Measurements from ENCODE around the gene CENPA. TPM values are rescaled to one million over a fixed set of nuclear protein-coding genes. Genes with fewer than 3 reads are reported as not detected.
A peak's percentile ranks its signal among the peaks of the same experiment; 100 is the strongest.

CENPA gene
- total and polyA plus RNA-seq, 2 of the 13 experiments (the other 11 are each of a cell fraction or from before 2014, with no cell fraction given) = 28.5 to 38.5 TPM

DNA sequence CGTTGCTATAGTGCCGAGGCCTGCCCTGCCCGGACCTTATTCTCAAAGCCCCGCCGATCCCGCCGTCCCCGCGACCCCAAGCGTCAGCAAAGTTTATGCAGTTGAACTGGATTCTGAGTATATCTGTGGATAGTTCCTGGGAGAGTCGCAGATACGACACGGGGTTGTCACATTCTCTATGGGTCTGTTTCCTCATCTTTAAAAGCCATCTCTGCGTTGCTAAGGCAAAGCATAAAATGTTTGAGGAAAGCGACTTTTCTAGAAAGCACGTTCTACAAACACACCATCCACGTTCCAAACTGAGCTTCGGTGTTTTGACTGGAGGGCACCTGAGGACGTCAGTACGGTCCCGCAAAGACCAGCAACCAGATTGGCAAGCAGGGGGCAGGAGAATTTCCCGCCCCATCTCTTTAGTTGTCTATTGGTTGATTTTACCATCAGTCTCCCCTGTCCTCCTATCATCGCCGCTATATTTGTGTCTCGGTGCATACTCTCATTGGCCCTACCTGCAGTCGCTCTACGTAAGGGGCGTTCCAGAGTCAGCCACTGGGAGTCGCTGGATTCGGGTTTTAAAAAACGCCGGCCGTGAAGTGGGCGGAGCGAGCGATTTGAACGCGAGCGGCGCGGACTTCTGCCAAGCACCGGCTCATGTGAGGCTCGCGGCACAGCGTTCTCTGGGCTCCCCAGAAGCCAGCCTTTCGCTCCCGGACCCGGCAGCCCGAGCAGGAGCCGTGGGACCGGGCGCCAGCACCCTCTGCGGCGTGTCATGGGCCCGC, at the start of gene CENPA (continued):
- TF ChIP-seq ZKSCAN5 (CRISPR knock-in tag; IDR thresholded peaks at IDR 0.05) (no peak), XRCC5 (optimal IDR thresholded peaks at IDR 0.05; ENCODE audit: low read length) (peak; percentile 89), ZNF296 (CRISPR knock-in tag; conservative IDR thresholded peaks at IDR 0.05) (peak; percentile 68; the same call in 1 of the 2 replicates), GABPB1 (CRISPR knock-in tag; IDR thresholded peaks at IDR 0.05) (peak; percentile 68), FOXM1 (CRISPR knock-in tag; IDR thresholded peaks at IDR 0.05) (peak; percentile 99), TSC22D2 (CRISPR knock-in tag; IDR thresholded peaks at IDR 0.05; ENCODE audit: borderline replicate concordance) (peak; percentile 98; the same call in 1 of the 2 replicates), NAIF1 (CRISPR knock-in tag; IDR thresholded peaks at IDR 0.05; ENCODE audit: borderline replicate concordance) (peak; percentile 97), MTA1 (CRISPR knock-in tag; IDR thresholded peaks at IDR 0.05; ENCODE audit: borderline replicate concordance) (no peak), ZFP62 (CRISPR knock-in tag; IDR thresholded peaks at IDR 0.05) (no peak), ZNF746 (CRISPR knock-in tag; IDR thresholded peaks at IDR 0.05) (peak; percentile 88), HDAC2 (CRISPR knock-in tag; IDR thresholded peaks at IDR 0.05) (peak; percentile 92), ZZZ3 (CRISPR knock-in tag; IDR thresholded peaks at IDR 0.05; ENCODE audit: borderline replicate concordance) (peak; percentile 71; the same call in 1 of the 2 replicates), EHMT2 (IDR thresholded peaks at IDR 0.05; ENCODE audit: borderline replicate concordance, low read depth, low read length) (no peak; the same call in 1 of the 2 replicates), SMC3 (IDR thresholded peaks at IDR 0.05; ENCODE audit: low read length) (no peak)
- TF ChIP-seq, protein P1, sequence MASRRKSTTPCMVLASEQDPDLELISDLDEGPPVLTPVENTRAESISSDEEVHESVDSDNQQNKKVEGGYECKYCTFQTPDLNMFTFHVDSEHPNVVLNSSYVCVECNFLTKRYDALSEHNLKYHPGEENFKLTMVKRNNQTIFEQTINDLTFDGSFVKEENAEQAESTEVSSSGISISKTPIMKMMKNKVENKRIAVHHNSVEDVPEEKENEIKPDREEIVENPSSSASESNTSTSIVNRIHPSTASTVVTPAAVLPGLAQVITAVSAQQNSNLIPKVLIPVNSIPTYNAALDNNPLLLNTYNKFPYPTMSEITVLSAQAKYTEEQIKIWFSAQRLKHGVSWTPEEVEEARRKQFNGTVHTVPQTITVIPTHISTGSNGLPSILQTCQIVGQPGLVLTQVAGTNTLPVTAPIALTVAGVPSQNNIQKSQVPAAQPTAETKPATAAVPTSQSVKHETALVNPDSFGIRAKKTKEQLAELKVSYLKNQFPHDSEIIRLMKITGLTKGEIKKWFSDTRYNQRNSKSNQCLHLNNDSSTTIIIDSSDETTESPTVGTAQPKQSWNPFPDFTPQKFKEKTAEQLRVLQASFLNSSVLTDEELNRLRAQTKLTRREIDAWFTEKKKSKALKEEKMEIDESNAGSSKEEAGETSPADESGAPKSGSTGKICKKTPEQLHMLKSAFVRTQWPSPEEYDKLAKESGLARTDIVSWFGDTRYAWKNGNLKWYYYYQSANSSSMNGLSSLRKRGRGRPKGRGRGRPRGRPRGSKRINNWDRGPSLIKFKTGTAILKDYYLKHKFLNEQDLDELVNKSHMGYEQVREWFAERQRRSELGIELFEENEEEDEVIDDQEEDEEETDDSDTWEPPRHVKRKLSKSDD (CRISPR knock-in tag; IDR thresholded peaks at IDR 0.05; ENCODE audit: low read depth) = peak; percentile 93
- TF ChIP-seq, protein P2, sequence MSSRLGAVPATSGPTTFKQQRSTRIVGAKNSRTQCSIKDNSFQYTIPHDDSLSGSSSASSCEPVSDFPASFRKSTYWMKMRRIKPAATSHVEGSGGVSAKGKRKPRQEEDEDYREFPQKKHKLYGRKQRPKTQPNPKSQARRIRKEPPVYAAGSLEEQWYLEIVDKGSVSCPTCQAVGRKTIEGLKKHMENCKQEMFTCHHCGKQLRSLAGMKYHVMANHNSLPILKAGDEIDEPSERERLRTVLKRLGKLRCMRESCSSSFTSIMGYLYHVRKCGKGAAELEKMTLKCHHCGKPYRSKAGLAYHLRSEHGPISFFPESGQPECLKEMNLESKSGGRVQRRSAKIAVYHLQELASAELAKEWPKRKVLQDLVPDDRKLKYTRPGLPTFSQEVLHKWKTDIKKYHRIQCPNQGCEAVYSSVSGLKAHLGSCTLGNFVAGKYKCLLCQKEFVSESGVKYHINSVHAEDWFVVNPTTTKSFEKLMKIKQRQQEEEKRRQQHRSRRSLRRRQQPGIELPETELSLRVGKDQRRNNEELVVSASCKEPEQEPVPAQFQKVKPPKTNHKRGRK (CRISPR knock-in tag; IDR thresholded peaks at IDR 0.05) = no peak
- TF ChIP-seq, protein P3, sequence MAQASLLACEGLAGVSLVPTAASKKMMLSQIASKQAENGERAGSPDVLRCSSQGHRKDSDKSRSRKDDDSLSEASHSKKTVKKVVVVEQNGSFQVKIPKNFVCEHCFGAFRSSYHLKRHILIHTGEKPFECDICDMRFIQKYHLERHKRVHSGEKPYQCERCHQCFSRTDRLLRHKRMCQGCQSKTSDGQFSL (CRISPR knock-in tag; IDR thresholded peaks at IDR 0.05) = no peak; the same call in 1 of the 2 replicates
- TF ChIP-seq, protein P4, sequence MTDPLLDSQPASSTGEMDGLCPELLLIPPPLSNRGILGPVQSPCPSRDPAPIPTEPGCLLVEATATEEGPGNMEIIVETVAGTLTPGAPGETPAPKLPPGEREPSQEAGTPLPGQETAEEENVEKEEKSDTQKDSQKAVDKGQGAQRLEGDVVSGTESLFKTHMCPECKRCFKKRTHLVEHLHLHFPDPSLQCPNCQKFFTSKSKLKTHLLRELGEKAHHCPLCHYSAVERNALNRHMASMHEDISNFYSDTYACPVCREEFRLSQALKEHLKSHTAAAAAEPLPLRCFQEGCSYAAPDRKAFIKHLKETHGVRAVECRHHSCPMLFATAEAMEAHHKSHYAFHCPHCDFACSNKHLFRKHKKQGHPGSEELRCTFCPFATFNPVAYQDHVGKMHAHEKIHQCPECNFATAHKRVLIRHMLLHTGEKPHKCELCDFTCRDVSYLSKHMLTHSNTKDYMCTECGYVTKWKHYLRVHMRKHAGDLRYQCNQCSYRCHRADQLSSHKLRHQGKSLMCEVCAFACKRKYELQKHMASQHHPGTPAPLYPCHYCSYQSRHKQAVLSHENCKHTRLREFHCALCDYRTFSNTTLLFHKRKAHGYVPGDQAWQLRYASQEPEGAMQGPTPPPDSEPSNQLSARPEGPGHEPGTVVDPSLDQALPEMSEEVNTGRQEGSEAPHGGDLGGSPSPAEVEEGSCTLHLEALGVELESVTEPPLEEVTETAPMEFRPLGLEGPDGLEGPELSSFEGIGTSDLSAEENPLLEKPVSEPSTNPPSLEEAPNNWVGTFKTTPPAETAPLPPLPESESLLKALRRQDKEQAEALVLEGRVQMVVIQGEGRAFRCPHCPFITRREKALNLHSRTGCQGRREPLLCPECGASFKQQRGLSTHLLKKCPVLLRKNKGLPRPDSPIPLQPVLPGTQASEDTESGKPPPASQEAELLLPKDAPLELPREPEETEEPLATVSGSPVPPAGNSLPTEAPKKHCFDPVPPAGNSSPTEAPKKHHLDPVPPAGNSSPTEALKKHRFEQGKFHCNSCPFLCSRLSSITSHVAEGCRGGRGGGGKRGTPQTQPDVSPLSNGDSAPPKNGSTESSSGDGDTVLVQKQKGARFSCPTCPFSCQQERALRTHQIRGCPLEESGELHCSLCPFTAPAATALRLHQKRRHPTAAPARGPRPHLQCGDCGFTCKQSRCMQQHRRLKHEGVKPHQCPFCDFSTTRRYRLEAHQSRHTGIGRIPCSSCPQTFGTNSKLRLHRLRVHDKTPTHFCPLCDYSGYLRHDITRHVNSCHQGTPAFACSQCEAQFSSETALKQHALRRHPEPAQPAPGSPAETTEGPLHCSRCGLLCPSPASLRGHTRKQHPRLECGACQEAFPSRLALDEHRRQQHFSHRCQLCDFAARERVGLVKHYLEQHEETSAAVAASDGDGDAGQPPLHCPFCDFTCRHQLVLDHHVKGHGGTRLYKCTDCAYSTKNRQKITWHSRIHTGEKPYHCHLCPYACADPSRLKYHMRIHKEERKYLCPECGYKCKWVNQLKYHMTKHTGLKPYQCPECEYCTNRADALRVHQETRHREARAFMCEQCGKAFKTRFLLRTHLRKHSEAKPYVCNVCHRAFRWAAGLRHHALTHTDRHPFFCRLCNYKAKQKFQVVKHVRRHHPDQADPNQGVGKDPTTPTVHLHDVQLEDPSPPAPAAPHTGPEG (CRISPR knock-in tag; IDR thresholded peaks at IDR 0.05) = peak; percentile 94

All from HepG2 (cell line).